Measurements from ENCODE around the gene CYTH1.

DNA sequence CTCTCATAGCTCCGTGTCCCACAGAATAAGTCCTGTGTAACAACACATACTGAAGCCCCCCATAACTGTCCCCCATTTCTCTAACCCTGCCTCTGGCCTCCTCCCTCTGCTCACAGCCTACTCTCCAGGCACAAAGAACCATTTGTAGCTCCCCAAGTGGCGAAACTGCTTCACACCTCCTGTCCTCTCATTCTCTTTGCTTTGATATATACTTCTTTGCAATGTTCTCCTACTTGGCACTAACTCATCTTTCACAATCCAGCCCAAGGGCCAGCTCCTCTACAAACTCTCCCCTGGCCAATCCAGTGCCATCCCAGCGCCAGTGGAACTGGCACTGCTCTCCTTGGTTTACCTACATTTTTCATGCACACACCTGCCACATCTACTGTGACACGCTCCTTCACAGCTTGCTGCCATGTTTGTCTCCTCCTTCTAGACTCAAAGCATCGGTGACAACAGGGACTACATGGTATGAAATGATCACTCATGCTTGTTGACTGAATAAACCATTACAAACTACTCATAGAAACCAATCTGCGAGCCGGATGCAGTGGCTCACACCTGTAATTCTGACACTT lies 12.8 kb downstream of the CYTH1 start:
- TF ChIP-seq ISL1 (CRISPR knock-in tag; IDR thresholded peaks at IDR 0.05) = no peak
- TF ChIP-seq GLIS3 (CRISPR knock-in tag; IDR thresholded peaks at IDR 0.05) = no peak
- no peak for TF ChIP-seq TSHZ2 (CRISPR knock-in tag; IDR thresholded peaks at IDR 0.05)
- TF ChIP-seq, protein P1, sequence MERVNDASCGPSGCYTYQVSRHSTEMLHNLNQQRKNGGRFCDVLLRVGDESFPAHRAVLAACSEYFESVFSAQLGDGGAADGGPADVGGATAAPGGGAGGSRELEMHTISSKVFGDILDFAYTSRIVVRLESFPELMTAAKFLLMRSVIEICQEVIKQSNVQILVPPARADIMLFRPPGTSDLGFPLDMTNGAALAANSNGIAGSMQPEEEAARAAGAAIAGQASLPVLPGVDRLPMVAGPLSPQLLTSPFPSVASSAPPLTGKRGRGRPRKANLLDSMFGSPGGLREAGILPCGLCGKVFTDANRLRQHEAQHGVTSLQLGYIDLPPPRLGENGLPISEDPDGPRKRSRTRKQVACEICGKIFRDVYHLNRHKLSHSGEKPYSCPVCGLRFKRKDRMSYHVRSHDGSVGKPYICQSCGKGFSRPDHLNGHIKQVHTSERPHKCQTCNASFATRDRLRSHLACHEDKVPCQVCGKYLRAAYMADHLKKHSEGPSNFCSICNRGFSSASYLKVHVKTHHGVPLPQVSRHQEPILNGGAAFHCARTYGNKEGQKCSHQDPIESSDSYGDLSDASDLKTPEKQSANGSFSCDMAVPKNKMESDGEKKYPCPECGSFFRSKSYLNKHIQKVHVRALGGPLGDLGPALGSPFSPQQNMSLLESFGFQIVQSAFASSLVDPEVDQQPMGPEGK (CRISPR knock-in tag; IDR thresholded peaks at IDR 0.05; ENCODE audit: borderline replicate concordance) = no peak
- no peak for TF ChIP-seq ZNF565 (CRISPR knock-in tag; conservative IDR thresholded peaks at IDR 0.05; ENCODE audit: low read depth)

All from SK-N-SH treated with all-trans-retinoic acid at 6 μM for 48 hours (cell line).